HL-60/S4 treated with phorbol 12-myristate 13-acetate at 8.2 ng/mL for 4 days and 3 days (cell line): ENCODE measurements around the gene SFTPD.
"Not testable (repeated sequence)": the region's sequence is repeated elsewhere in the genome, so short reads cannot be mapped to it uniquely, and the experiment has no call there.

Experiments used
- in situ Hi-C: fragments of 300-500 bp; cut with MboI; formaldehyde crosslinking; loops from 2 replicates; pipeline ENCODE4 v1.15.0; 2022; ENCODE audit warnings: low sequenced_read_pairs

The SFTPD gene

DNA sequence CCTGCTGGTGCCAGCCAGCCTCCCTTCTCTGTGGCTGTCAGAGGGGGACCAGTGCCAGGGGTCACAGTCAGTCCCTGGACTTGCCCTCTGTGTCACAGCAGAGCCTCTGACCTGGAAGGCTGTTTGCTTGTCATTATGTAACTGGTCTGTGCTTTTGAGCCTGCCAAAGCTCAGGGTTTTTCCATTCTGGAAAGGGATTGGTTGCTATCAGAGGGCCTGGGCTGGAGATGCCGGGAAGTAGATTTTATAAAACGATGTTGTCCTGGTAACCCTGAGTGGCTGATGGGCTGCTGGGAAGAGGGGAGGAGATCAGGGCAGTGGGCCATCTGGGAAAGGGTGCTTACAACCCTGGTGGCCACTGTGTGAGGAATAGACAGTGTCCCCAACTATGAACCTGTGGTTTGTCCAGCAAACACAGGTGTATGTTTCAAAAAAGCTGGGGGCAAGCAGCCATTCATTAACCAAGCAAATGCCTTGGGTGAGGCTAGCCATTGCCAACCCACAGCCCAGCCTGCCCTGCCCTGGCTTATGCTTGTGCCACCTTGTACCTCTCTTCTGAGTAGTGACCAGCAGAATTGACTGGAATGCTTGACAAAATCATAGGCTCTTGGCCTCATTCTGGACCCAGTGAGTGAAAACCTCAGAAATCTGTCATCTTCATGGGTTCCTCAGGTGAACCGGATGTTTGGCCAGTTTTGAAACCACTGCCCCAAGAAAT lies 21.6 kb downstream of the SFTPD start:
- in situ Hi-C loops = no loop called here

DNA sequence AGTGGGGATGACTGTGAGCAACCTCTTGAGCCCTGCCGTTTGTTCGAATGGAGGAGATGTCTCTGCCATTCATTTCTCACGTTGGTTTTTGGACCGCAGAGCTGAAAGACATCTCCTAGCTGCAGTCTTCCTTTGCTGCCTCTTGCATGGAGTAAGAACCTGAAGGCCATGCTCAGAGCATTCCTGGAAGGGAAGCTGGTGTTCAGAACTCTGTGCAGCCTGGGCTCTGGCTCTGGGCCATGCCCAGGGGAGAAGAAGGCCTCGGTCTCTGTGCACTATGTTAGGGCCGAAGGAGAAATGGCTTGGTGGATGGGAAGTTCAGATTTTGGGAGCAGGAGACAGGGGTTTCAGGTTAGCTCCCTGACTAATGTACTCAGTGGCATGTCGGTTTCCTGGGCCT lies 22.9 kb downstream of the SFTPD start:
- in situ Hi-C loops = no loop called here

DNA sequence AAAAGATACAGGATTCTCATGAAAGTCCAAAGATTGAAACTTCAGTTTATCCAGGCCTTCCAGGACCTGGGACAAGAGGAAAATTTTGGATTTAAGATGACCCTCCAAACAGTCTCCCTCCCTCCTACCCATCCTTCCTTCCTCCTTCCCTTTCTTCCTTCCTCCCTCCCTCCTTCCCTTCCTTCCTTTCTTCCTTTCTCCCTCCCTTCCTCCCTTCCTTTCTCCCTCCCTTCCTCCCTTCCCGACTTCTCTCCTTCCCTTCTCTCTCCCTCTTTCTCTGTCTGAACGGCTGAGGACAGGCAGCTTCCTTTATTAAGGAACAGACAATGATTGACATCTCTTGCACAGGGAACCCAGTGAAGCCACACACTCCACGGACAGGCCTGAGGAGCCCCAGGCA lies 23.3 kb downstream of the SFTPD start:
- in situ Hi-C loops = no loop called here

DNA sequence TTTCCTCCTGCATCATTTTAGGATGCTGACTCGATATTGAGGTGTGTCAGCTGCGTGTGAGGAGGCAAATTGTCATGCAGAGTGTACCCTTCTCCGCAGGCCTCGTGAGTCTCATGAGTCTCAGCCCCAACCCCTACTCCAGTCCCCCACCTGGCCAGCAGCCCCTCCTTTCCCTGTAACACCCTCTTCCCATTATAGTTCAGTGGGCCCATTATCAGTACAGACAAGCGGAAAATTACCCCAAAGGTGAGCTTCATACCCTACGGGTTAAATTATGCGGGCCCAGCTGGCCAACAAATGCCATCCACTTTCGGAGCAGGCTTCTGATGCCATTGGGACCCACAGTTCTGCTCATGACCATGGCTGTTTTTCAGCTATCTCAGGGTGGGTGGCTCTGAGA lies 25.2 kb downstream of the SFTPD start:
- in situ Hi-C loops = loop anchor here (25.0 kb wide), 1 partner anchor 361 kb away; the partner anchor contains the start of gene SFTPA2

DNA sequence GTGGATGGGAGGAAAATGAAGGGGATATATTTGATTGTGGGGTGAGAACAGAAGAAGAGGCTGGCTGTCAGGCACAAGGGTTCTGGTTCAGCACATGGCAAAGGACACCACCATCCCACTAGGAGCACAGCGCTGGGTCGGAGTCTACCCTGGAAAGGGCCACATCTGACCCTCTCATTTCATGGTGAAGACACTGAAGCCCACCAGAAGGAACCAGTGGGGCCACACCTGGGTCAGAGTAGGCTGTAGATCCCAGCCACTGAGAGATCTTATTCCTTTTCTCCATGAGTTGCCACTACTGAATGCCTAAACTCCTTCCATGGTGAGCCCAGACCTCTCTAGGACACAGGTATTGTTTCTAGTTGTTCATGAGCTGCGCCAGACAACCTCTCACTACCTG lies 25.8 kb downstream of the SFTPD start:
- in situ Hi-C loops = loop anchor here (25.0 kb wide), 1 partner anchor 361 kb away; the partner anchor contains the start of gene SFTPA2

DNA sequence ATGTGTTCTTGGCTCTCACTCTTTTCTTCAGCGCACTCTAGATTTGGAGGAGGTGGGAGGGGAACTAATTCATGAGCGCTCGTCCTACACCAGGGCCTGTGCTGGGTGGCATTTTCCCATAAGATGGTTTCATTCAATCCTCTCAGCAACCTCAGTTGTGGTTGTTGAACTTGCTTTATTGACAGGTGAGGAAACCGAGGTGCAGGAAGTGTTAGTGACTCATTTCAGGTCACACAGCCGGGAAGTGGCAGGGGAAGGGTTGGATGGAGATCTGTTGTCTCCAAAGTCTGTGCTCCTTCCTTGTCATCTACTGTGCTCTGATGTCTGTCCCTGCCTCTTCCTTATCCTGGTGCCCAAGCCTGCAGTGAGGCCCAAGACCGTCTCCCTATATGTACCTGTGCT lies 26.9 kb downstream of the SFTPD start:
- in situ Hi-C loops = loop anchor here (25.0 kb wide), 1 partner anchor 360 kb away; the partner anchor contains the start of gene SFTPA2

DNA sequence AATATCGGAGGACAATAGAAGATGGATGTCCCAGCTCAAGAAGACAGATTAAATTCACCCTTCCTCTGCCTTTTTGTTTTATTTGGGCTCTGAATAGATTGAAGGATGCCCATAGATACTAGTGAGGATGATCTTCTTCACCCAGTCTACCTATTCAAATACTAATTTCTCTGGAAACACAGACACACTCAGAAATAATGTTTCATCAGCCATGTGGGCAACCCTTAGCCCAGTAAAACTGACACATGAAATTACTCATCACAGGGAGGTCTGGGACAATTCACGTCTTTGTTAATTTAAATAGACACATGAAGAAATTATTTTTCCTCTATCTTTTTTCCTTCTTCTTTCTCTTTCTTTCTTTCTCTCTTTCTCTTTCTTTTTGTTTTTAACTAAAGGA lies 33.1 kb downstream of the SFTPD start:
- in situ Hi-C loops = loop anchor here (25.0 kb wide), 1 partner anchor 354 kb away; the partner anchor contains the start of gene SFTPA2

DNA sequence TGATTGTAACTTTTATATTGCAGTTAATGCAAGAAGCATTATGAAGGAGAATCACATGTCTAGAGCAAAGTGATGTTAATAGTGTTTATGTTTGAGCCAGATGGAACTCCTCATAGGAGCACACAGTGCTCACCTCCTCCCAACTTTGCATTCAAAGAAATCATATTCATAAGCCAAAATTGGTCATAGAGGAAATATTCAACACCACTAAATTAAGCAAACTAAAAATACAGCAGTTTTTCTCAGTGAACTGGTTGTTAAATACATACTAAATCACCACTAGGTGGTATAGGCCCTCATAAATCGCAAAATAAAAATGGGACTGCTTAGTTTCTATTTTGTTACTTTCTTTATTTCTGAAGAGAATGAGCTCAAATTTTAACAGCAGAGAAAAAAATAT lies 34.4 kb downstream of the SFTPD start:
- in situ Hi-C loops = loop anchor here (25.0 kb wide), 1 partner anchor 352 kb away; the partner anchor contains the start of gene SFTPA2

DNA sequence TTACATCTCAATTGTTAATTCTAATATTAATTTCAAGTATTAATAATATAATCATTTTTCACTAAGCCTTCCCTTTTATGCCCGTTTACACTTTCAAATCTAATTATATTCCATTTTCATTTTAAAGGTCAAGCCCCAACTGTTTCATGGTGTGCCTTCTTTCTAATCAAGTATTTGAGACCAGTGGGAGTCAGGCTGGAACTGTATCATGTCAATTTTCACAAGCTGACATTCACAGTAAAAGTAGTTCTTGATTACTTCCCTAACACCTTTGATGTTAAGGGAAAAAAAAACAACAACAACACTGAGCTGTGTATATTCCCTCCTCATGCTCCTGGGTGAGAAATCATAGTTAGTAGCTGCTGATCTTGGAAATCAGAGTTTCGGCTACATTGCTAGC lies 38.1 kb downstream of the SFTPD start:
- in situ Hi-C loops = loop anchor here (25.0 kb wide), 1 partner anchor 349 kb away; the partner anchor contains the start of gene SFTPA2

DNA sequence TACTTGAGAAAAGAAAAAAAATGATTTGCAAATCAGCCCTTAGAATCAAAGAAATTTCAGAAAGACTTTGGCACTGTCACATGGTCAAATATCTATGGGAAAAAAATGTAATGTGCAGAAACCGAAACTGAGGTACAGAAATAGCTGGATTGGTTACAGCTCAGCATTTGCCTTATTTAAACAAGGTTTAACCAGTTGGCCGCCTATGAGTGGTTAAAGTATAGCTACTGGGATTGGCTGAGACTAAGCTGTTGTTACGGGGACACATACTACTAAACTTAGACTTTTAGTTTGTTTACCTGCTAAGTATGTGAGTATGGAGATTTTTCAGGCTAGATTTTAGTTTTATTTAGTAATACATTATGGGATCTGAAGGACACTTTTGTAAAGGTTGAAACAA lies 38.6 kb downstream of the SFTPD start:
- in situ Hi-C loops = loop anchor here (25.0 kb wide), 1 partner anchor 348 kb away; the partner anchor contains the start of gene SFTPA2

DNA sequence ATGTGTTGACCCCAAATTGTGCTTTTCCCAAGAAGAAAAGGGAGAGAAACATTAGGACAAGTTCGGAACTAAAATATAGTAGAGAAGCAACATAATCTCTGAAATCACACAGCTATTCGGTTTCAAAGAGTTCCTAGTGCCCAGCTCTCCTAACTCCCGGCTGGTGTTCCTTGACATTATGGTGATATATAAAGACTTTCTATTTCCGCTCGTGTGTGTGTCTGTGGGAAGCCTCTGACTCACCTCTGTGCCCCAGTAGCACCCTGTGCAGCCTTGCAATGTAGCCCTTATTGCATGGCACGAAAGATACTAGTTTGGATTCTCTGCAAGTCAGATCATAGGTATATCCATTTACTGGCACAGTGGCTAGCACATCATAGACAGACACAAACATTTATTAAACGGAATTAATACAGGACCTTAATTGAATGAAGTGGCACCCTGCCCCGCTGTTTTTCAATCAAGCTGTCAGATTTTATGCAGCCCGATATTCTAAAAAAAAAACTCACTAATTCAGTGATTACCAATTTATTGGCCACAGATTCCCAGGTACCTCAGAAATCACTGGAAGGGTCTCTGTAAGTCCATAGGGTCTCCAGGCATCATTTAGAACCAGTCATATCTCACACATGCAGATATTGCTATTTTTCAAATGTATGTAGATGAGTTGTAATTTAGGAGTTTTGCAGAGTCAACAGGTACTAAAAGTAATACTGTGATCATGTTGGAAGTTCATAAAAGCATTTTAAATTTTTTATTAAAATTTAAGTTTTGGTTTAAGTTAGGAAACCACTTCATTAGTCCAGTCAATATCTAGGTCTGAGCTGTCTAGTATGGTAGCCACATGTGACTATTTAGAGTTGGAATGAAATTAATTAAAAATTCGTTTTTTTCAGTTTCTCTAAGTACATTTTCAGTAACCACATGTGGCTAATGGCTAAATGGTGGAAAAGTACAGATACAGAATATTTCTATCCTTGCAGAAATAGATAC lies 43.3 kb downstream of the SFTPD start:
- in situ Hi-C loops = loop anchor here (25.0 kb wide), 1 partner anchor 343 kb away; the partner anchor contains the start of gene SFTPA2

DNA sequence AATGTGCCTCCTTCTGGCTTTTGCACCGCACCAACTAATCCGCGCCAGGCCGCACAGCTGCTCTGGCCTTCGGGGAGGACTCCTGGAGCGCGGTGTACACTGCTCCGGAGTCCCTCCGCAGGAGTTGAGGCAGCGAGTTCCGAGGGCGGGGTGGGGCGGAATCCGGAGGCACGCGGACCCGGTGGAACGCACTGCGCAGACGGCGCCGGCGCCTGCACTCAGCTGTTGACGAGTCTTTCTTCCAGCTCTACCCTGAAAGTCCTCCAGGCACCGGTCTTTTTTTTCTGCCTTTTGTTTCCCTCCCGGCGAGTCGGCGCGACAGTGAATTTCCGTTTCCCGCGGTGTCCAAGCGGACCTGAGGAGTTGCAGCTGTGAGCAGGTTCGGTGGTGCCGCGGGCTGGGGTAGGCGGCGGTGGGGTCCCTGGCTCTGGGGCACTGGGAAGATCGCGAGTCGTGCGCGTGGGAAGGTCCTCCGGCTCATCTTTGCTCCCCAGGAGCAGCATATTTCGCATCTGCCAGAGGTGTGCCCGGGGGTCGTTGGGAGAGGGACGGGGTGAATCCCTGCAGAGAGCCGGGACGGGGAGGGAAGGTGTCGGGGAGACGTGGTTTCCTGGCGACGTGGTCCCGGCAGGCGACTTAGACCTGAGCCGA lies 44.1 kb downstream of the SFTPD start:
- in situ Hi-C loops = loop anchor here (25.0 kb wide), 1 partner anchor 342 kb away; the partner anchor contains the start of gene SFTPA2

DNA sequence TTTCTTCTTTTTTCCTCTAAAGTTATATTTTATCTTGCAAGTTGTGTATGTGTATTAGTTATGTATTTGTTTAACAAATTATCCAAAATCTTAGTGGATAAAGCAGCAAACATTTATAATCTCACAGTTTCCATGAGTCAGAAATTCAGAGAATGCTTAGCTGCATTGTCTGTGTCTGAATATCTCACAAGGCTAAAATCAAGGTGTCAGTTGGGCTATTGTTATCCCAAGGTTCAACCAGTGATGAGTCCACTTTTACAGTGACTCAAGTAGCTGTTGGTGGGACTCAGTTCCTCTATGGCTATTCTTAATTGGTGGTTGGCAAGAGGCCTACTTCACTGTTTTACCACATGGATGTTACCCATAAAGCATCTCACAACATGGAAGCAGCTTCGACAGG lies 47.3 kb downstream of the SFTPD start:
- in situ Hi-C loops = loop anchor here (25.0 kb wide), 1 partner anchor 339 kb away; the partner anchor contains the start of gene SFTPA2

DNA sequence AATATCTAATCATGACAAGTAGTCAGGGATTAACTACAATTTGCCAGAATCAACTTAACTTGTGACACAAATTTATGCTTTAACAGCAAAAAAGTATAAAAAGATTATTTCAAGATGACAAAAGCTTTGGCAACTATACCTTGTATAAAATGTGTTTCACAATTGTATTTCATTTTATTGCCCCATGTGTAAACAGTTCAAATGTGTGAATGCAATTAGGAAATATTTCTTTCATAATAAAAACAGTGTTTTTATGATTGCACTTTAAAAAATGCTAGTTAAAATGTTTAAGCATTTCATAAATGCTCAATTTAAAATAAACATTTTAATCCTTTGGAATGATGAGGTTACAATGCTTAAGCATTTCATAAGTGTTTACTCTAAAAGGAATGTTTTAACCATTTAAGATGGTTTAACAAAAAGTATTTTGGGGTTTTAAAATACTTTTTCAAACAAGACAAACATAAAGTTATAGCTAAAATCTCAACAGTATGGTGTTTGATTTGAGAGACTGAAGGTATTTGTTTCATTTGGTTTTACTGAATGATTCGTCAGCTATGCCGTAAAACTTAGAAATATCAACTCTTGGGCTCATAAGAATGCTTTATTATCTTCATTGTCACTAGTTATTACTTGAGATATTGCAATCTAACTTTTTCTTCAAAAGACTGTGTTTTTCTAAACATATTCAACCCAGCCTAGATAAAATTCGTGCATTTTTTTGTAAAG lies 50.1 kb downstream of the SFTPD start:
- in situ Hi-C loops = no loop called here

DNA sequence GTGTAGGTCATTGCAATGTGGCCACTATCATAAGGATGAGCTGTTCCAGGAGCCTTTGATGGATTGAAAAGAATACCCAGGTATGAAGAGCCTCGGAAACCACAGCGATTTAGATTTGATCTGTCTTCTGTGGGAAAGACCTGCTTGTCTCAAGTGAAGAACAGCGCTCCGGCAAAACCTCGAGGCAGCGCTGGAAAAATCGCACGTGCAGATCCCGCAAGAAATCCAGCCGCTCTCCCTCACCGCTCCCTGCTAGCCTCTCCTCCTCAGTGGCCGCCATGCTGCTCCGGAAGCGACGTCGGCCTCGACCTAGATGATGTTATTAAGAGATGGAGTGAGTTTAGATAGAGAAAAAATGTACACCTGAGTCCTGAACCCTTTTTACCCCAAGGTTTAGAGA lies 56.0 kb downstream of the SFTPD start:
- in situ Hi-C loops = not testable (repeated sequence)

DNA sequence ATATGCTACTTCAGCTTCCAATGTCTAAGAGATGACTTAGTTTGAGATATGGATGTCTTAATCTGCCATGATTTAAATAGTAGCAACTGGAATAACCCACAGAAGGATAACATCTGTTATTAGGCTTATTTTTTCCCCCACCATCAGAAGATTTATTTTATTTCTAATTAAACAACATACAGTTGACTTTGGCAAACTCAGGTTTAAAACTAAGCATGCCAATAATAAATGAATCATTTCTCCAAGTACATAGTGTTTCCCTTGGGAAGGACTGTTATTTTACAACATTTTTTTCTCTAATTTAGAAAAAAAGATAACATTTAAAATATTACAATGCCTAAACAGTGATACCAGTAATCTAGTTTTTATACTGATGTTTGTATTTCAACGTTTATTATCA lies 58.4 kb downstream of the SFTPD start:
- in situ Hi-C loops = no loop called here

DNA sequence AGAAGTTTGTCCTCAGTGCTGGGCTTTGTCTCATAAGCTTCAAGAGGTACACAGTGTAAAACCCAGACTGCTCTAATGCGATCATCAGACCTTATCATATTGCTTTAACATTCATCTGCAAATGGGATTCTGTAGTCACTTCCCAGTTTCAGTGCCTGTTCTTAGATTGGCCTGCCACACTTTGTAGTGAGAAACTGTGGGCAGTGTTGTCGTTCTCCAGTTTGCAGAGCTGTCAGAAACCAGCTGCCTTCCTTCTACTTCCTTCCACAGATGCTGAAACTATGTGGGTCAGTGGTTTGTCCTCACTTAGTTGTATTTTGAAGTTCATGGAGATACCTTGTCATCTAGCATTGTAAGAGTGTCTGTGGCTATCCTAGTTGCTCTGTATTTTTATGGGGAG lies 59.9 kb downstream of the SFTPD start:
- in situ Hi-C loops = not testable (repeated sequence)
